HCT116 (cell line): ENCODE measurements around the gene CHL1. TPM values are rescaled to one million over a fixed set of nuclear protein-coding genes. Genes with fewer than 3 reads are reported as not detected.

Source experiments
- ATAC-seq: fragments of 200-7000 bp; cut with Tn5 transposase; 2 replicates; pipeline ENCODE4 v1.9.1; 2020; ENCODE audit warnings: mild to moderate bottlenecking, moderate library complexity
- BruUV-seq: library from RNA; stranded (reverse); fragments of 400-500 nt; replicated peaks from 2 replicates; lab custom pipeline; 2021; lab: Mats Ljungman, UMichigan
- CTCF ChIA-PET: fragments of 300-600 bp; sonication (Branson Sonifier 250); formaldehyde crosslinking; loops from one replicate; lab custom pipeline; 2021; ENCODE audit warnings: antibody characterized with exemption; lab: Charles Lee
- POLR2A ChIA-PET: fragments of 300-600, 350-600 bp; sonication (Branson Sonifier 250); formaldehyde crosslinking; loops from one replicate; lab custom pipeline; 2021; ENCODE audit warnings: antibody characterized with exemption; lab: Charles Lee
- RAD21 ChIA-PET, 2 experiments: fragments of 300-600 bp; sonication (Branson Sonifier 250); formaldehyde crosslinking; loops; one replicate each; lab custom pipeline; 2023; ENCODE audit warnings: low total read pairs in 2 of 2; ENCODE audit not compliant: uncharacterized antibody in 2 of 2, unreplicated experiment in 2 of 2, low non-redundant PET in 1 of 2; lab: Charles Lee
- DNase-seq: peaks from one replicate; pipeline ENCODE4 v3.0.0-alpha.2; 2010; ENCODE audit warnings: low read depth, low spot score
- H2AFZ ChIP-seq: fragments of 200-600 bp; shearing (Covaris generic), sonication (generic); 2 replicates; pipeline ENCODE4 v1.6.1; 2017; ENCODE audit warnings: low read depth, mixed run types, mixed read lengths, antibody characterized with exemption, low read length; ENCODE audit not compliant: poor library complexity, severe bottlenecking
- H3K27ac ChIP-seq: 2 replicates; pipeline ENCODE4 v1.5.1; 2012; ENCODE audit warnings: low read depth, low read length
- H3K27me3 ChIP-seq: fragments of 200-600 bp; sonication (generic); 2 replicates; pipeline ENCODE4 v1.6.1; 2016; ENCODE audit warnings: mixed run types, low read length, mixed read lengths; ENCODE audit not compliant: insufficient read depth
- H3K36me3 ChIP-seq, 2 experiments: fragments of 200-500 bp in 1 of 2; fragments of 200-600 bp in 1 of 2; sonication (Bioruptor generic) in 1 of 2; sonication (generic) in 1 of 2; 2 replicates each; pipeline versions ENCODE4 v1.5.1 to v1.6.1; 2014 to 2016; ENCODE audit warnings: low read length in 2 of 2, inconsistent platforms in 1 of 2, mixed read lengths in 1 of 2, mixed run types in 1 of 2; ENCODE audit not compliant: insufficient read depth in 2 of 2, control insufficient read depth in 1 of 2
- H3K4me1 ChIP-seq, 2 experiments: fragments of 200-600 bp in 1 of 2; sonication (generic) in 1 of 2; 2 replicates each; pipeline versions ENCODE4 v1.5.1 to v1.6.1; 2012 to 2017; ENCODE audit warnings: low read length in 2 of 2, inconsistent platforms in 1 of 2, mild to moderate bottlenecking in 1 of 2, mixed read lengths in 1 of 2, mixed run types in 1 of 2, moderate library complexity in 1 of 2; ENCODE audit not compliant: insufficient read depth in 2 of 2, control insufficient read depth in 1 of 2
- H3K4me2 ChIP-seq: fragments of 200-600 bp; sonication (generic); 2 replicates; pipeline ENCODE4 v1.6.1; 2017; ENCODE audit warnings: mixed run types, low read length, mixed read lengths
- H3K4me3 ChIP-seq, 2 experiments: fragments of 200-600 bp in 1 of 2; sonication (generic) in 1 of 2; replicated peaks in 1 of 2; 2 replicates each; pipeline ENCODE4 v1.5.1; 2011 to 2016; ENCODE audit warnings: low read length in 2 of 2, control low read depth in 1 of 2, low read depth in 1 of 2, mild to moderate bottlenecking in 1 of 2, mixed read lengths in 1 of 2, mixed run types in 1 of 2
- H3K79me2 ChIP-seq: fragments of 200-600 bp; sonication (generic); 2 replicates; pipeline ENCODE4 v1.6.1; 2017; ENCODE audit warnings: mild to moderate bottlenecking, mixed run types, low read length, moderate library complexity, mixed read lengths; ENCODE audit not compliant: insufficient read depth
- H3K9ac ChIP-seq: fragments of 200-600 bp; sonication (generic); 2 replicates; pipeline ENCODE4 v1.6.1; 2016; ENCODE audit warnings: low read length, mixed read lengths
- H3K9me2 ChIP-seq: fragments of 200-600 bp; sonication (generic), shearing (Covaris generic); 2 replicates; pipeline ENCODE4 v1.6.1; 2017; ENCODE audit warnings: mixed run types, mild to moderate bottlenecking, moderate library complexity; ENCODE audit not compliant: insufficient read depth
- H3K9me3 ChIP-seq, 2 experiments: fragments of 200-500 bp in 1 of 2; fragments of 200-600 bp in 1 of 2; sonication (Bioruptor generic) in 1 of 2; sonication (generic) in 1 of 2; 2 replicates each; pipeline ENCODE4 v1.6.1; 2014 to 2017; ENCODE audit warnings: low read length in 2 of 2, mixed read lengths in 2 of 2, inconsistent platforms in 1 of 2, low read depth in 1 of 2, mild to moderate bottlenecking in 1 of 2, mixed run types in 1 of 2, moderate library complexity in 1 of 2; ENCODE audit not compliant: control insufficient read depth in 1 of 2, insufficient read depth in 1 of 2
- H4K20me1 ChIP-seq: fragments of 200-600 bp; sonication (generic), shearing (Covaris generic); 2 replicates; pipeline ENCODE4 v1.6.1; 2017; ENCODE audit warnings: mixed run types, mild to moderate bottlenecking, moderate library complexity; ENCODE audit not compliant: insufficient read depth
- CBX3 ChIP-seq: IDR thresholded peaks from 2 replicates; pipeline ENCODE4 v1.6.1; 2012; ENCODE audit warnings: low read depth
- EGR1 ChIP-seq: IDR thresholded peaks from 2 replicates; pipeline ENCODE4 v1.6.1; 2012; ENCODE audit warnings: low read depth
- EZH2phosphoT487 ChIP-seq: fragments of 200-600 bp; IDR thresholded peaks from 2 replicates; pipeline ENCODE4 v1.6.1; 2018; ENCODE audit warnings: antibody characterized with exemption, borderline replicate concordance
- FOSL1 ChIP-seq: IDR thresholded peaks from 2 replicates; pipeline ENCODE4 v1.6.1; 2012; ENCODE audit warnings: low read depth
- POLR2A ChIP-seq: IDR thresholded peaks from 2 replicates; pipeline ENCODE4 v1.7.0; 2011; ENCODE audit warnings: borderline replicate concordance; ENCODE audit not compliant: insufficient read depth, insufficient read length; ENCODE audit errors: extremely low read depth
- POLR2AphosphoS5 ChIP-seq: IDR thresholded peaks from 2 replicates; pipeline ENCODE4 v1.6.1; 2011; ENCODE audit warnings: mild to moderate bottlenecking, low read depth, low read length, moderate library complexity
- SIN3A ChIP-seq: IDR thresholded peaks from 2 replicates; pipeline ENCODE4 v1.6.1; 2012; ENCODE audit warnings: low read depth
- SP1 ChIP-seq: IDR thresholded peaks from 2 replicates; pipeline ENCODE4 v1.6.1; 2012; ENCODE audit warnings: low read depth
- SRF ChIP-seq: IDR thresholded peaks from 2 replicates; pipeline ENCODE4 v1.6.1; 2012; ENCODE audit warnings: low read depth
- TCF7L2 ChIP-seq: IDR thresholded peaks from 2 replicates; pipeline ENCODE4 v1.7.0; 2011; ENCODE audit warnings: borderline replicate concordance, inconsistent platforms; ENCODE audit not compliant: insufficient read depth, insufficient read length; ENCODE audit errors: extremely low read depth
- YY1 ChIP-seq: IDR thresholded peaks from 2 replicates; pipeline ENCODE4 v1.6.1; 2011; ENCODE audit warnings: low read length, low read depth, moderate library complexity, mild to moderate bottlenecking; ENCODE audit not compliant: insufficient replicate concordance; ENCODE audit errors: extremely low read depth
- ZNF274 ChIP-seq: fragments of 200-500 bp; sonication (Bioruptor generic); IDR thresholded peaks from 2 replicates; pipeline ENCODE4 v1.6.1; 2014; ENCODE audit warnings: mild to moderate bottlenecking, low read depth, low read length, inconsistent platforms
- intact Hi-C: fragments of 100-400 bp; cut with micrococcal nuclease; formaldehyde crosslinking; loops from 2 replicates; pipeline ENCODE4 v1.10.0; 2022
- total RNA-seq: library from RNA; stranded (reverse); gene quantifications from one replicate; pipeline ENCODE4 v1.2.1, GENCODE V29; 2021; ENCODE audit not compliant: unreplicated experiment
- TF ChIP-seq, protein P1 (sequence below): IDR thresholded peaks from 2 replicates; pipeline ENCODE4 v1.6.1; 2012
- TF ChIP-seq, protein P2 (sequence below): IDR thresholded peaks from 2 replicates; pipeline ENCODE4 v1.6.1; 2011; ENCODE audit warnings: mild to moderate bottlenecking, low read length, moderate library complexity; ENCODE audit not compliant: insufficient replicate concordance; ENCODE audit errors: extremely low read depth
- TF ChIP-seq, protein P3 (sequence below), 3 experiments: fragments of 200-600 bp in 1 of 3; sonication (generic) in 1 of 3; IDR thresholded peaks in 2 of 3; conservative IDR thresholded peaks in 1 of 3; 2 replicates each; pipeline ENCODE4 v1.5.1; 2012 to 2017; ENCODE audit warnings: low read depth in 2 of 3, low read length in 2 of 3, antibody characterized with exemption in 1 of 3, borderline replicate concordance in 1 of 3, control low read depth in 1 of 3, mild to moderate bottlenecking in 1 of 3, mixed read lengths in 1 of 3, mixed run types in 1 of 3, moderate library complexity in 1 of 3; ENCODE audit not compliant: insufficient read depth in 1 of 3
- TF ChIP-seq, protein P4 (sequence below): IDR thresholded peaks from 2 replicates; pipeline ENCODE4 v1.6.1; 2012

Gene CHL1
- total RNA-seq, 1 experiment from 2014 or later: not detected

DNA sequence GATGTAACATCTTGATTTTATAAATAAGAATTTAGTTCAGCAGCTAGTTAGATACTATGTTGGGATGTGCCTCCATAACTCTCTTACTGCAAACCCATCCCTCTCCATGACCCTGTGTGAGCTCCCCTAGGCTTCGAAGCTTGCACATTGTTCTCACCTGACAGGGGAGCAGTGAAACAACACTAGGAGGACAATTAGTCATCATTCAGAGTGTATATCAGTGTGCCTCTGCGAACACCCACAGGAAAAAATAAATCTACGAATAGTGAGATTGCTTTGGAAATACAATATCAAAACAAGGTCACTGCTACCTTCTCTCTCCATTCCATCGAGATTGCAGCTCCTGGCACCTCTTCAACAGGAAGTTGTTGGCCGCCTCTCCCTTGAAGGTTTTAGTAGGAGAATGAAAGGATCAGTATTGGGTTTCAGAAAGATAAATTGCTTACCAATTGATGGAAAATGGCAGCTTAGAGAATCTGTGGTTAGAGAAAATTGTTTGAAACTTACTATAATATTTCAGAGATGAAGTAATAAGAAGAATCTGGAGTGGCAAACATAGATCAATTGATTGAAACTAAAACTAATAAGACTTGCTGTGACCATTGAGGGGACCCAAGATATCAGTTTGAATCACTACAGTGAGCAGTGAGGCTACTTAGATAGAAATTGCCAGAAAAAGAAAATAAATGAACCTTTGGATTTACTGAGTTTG, 103.2 kb downstream of the CHL1 start:
- no peak overlapping the region for H3K4me3 ChIP-seq
- TF ChIP-seq ZNF274 (no peak), EGR1 (no peak), CBX3 (no peak), TCF7L2 (no peak), SRF (no peak), POLR2AphosphoS5 (no peak), EZH2phosphoT487 (no peak), SP1 (no peak), POLR2A (no peak), FOSL1 (no peak), YY1 (no peak), SIN3A (no peak)
- TF ChIP-seq, protein P1, sequence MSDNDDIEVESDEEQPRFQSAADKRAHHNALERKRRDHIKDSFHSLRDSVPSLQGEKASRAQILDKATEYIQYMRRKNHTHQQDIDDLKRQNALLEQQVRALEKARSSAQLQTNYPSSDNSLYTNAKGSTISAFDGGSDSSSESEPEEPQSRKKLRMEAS: no peak
- TF ChIP-seq, protein P2, sequence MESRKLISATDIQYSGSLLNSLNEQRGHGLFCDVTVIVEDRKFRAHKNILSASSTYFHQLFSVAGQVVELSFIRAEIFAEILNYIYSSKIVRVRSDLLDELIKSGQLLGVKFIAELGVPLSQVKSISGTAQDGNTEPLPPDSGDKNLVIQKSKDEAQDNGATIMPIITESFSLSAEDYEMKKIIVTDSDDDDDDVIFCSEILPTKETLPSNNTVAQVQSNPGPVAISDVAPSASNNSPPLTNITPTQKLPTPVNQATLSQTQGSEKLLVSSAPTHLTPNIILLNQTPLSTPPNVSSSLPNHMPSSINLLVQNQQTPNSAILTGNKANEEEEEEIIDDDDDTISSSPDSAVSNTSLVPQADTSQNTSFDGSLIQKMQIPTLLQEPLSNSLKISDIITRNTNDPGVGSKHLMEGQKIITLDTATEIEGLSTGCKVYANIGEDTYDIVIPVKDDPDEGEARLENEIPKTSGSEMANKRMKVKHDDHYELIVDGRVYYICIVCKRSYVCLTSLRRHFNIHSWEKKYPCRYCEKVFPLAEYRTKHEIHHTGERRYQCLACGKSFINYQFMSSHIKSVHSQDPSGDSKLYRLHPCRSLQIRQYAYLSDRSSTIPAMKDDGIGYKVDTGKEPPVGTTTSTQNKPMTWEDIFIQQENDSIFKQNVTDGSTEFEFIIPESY: no peak
- TF ChIP-seq, protein P3, sequence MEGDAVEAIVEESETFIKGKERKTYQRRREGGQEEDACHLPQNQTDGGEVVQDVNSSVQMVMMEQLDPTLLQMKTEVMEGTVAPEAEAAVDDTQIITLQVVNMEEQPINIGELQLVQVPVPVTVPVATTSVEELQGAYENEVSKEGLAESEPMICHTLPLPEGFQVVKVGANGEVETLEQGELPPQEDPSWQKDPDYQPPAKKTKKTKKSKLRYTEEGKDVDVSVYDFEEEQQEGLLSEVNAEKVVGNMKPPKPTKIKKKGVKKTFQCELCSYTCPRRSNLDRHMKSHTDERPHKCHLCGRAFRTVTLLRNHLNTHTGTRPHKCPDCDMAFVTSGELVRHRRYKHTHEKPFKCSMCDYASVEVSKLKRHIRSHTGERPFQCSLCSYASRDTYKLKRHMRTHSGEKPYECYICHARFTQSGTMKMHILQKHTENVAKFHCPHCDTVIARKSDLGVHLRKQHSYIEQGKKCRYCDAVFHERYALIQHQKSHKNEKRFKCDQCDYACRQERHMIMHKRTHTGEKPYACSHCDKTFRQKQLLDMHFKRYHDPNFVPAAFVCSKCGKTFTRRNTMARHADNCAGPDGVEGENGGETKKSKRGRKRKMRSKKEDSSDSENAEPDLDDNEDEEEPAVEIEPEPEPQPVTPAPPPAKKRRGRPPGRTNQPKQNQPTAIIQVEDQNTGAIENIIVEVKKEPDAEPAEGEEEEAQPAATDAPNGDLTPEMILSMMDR (IDR thresholded peaks at IDR 0.05 in 2 of 3, conservative IDR thresholded peaks at IDR 0.05 in 1 of 3; ENCODE audit: borderline replicate concordance in 1 of 3, insufficient read depth in 1 of 3, low read depth in 2 of 3, low read length in 2 of 3): no peak
- TF ChIP-seq, protein P4, sequence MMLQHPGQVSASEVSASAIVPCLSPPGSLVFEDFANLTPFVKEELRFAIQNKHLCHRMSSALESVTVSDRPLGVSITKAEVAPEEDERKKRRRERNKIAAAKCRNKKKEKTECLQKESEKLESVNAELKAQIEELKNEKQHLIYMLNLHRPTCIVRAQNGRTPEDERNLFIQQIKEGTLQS: no peak
- H3K9ac ChIP-seq: no peak overlapping the region
- H3K4me2 ChIP-seq: no peak overlapping the region
- H3K9me3 ChIP-seq: peaks cover 10 to 21% of the 10 kb centered on the region in 2 experiments; a peak in 2 of 4 replicates
- ChIA-PET POLR2A (no interaction called here), RAD21 (no interaction called here), CTCF (no interaction called here)
- intact Hi-C loops: no loop called here
- no peaks in the 10 kb centered on the region for H3K36me3 ChIP-seq
- no peaks in the 10 kb centered on the region for H3K27me3 ChIP-seq
- ATAC-seq (no peak), DNase-seq (no peak)
- H3K27ac ChIP-seq: no peak overlapping the region
- BruUV-seq: no TSS peak
- H2AFZ ChIP-seq: no peak overlapping the region
- no peaks in the 10 kb centered on the region for H3K4me1 ChIP-seq
- no peaks in the 10 kb centered on the region for H3K79me2 ChIP-seq
- no peaks in the 10 kb centered on the region for H3K9me2 ChIP-seq
- no peaks in the 10 kb centered on the region for H4K20me1 ChIP-seq
